GM19468 (cell line): Measurements from ENCODE around the gene CARD14.

Experiments used
- ATAC-seq: cut with Tn5 transposase; IDR thresholded peaks from one replicate; pipeline ENCODE4 v1.9.1; 2021; ENCODE audit warnings: mild to moderate bottlenecking, moderate library complexity, moderate number of reproducible peaks; ENCODE audit not compliant: unreplicated experiment; ENCODE audit errors: extremely low read depth

The CARD14 gene

DNA sequence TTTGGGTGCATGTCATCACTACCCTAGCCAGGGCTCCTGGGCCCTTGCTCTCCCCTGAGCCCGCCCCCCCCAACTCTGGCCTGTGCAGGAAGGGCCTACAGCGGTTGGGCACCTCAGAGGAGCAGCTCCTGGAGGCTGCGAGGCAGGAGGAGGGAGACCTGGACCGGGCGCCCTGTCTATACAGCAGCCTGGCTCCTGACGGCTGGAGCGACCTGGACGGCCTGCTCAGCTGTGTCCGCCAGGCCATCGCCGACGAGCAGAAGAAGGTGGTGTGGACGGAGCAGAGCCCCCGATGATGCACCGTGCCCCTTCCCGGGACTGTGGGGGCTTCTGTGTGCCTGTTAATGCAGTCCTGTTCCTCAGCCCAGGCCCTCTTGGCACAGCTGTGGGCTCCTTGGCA is 38.2 kb downstream of the CARD14 start:
- ATAC-seq = no peak

DNA sequence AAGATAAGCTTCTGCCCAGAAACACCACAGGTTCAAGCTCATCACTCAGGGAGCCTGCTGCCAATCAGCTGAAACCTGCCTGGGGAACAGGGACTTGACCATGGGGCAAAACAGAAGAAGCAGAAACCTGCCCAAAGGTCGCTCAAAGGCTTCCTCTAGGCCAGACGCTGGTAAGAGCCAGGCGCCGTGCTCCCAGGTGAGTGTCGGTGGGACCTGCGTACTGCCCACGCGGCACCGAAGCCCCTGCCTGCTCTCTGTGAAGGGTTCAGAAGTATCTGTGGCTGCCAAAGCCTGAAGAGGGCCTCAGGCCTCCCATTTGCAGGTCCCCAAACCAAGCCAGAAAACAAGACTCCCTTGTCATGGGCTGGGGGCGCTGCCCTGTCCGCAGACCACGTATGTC is 39.9 kb downstream of the CARD14 start:
- ATAC-seq = no peak

DNA sequence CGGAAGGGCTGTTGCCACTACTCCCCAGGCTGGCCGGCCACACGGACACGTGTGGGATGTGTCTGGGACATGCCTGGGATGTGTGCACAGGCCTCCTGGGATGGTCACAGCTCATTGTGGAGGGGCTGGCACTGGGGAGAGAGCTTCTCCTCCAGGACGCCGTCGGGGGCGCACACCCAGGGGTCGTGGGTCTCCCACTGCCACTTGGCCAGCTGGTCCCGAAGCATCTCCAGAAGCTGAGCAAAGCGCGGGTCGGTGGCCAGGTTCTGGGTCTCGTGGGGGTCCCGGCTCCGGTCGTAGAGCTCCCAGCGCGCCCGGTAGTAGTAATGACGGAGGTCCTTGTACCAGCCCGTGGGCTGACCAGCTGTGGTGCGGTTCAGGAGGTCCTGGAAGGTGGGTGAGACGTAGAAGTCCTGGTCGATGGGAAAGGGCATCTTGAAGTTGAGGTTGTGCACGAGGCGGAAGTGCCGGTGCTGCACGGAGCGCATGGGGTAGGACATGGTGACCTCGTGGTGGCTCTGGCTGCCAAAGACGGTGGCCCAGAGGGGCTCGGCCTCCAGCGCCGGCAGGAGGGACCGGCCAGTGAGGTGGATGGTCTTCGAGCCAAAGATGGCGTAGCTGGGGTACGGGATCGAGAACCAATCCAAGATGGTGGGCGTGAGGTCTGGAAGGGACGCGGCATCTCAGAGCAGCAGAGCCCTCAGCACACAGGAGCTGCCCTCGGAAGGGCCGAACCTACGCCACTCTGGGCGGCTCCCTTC is 40.7 kb downstream of the CARD14 start:
- ATAC-seq = no peak

DNA sequence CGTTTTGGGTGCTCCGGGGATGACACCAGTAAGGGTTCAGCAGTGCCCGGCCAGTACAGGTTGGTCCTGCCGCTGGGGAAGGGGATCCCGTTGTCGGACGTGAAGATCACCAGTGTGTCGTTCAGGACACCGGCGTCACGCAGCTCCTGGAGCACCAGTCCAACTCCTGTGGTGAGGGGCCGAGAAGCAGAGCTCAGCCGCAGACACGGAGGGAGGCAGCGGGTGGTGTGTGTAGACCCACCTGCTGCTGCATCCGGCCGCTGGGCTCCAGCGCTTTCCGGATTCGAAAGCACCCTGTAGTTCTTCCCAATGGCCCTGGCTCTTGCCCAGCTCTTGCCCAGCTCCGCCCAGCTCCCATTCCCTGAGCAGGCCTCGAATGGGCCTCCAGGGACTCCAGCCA is 42.3 kb downstream of the CARD14 start:
- ATAC-seq = no peak

DNA sequence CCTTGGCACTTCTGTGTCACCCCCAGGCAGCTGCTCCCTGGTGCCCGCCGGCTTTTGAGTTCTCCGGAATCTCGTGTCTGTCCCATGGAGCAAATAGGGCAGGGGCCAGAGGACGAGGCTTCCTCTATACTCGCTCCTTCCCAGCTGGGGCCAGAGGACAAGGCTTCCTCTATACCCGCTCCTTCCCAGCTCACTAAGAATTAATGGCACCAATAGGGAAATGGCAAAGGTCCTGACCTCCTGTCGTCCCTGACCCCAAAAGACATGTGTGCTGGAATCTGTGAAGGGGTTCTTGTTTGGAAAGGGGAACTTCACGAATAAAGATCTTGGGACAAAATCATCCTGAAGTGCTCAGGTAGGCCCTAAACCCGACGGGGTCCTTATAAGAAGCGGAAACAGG is 42.7 kb downstream of the CARD14 start:
- ATAC-seq = no peak

DNA sequence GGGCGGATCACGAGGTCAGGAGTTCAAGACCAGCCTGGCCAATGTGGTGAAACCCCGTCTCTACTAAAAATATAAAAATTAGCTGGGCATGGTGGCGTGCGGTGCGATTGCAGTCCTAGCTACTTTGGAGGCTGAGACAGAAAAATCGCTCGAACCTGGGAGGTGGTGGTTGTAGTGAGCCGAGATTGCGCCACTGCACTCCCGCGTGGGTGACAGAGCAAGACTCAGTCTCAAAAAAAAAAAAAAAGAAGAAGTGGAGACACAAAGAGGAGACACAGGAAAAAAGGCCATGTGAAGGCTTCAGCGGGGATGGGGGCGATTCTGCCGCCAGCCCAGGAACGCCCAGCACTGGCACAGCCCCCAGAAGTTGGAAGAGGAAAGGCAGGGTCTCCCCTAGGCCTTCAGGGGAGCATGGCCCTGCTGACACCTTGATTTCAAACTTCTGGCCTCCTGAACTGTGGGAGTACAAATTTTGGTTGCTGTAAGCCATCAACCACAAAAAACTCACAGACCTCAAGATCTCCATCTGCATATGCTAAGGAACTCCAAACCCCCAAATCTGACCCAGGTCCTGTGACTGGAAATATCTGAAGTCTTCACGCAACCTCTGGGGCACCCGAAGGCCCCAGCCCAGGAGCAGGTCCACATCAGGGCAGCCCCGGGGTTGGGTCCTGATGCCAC is 43.3 kb downstream of the CARD14 start:
- ATAC-seq = no peak

DNA sequence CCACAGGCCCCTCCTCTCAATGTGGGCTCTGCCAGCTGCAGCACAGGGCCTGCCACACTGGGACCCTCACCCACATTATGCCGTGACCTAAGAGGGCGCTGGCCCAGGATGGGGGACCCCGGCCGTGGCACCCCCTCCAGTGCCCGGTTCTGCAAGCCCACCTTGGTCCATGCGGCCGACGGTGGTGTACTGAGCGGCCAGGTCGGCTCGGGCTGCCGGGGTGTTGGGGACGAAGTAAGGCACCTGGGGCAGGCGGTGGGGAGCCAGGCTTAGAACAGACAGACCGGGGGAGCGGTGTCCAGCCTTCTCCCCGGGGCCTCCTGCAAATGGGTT is 43.8 kb downstream of the CARD14 start:
- no peak for ATAC-seq

DNA sequence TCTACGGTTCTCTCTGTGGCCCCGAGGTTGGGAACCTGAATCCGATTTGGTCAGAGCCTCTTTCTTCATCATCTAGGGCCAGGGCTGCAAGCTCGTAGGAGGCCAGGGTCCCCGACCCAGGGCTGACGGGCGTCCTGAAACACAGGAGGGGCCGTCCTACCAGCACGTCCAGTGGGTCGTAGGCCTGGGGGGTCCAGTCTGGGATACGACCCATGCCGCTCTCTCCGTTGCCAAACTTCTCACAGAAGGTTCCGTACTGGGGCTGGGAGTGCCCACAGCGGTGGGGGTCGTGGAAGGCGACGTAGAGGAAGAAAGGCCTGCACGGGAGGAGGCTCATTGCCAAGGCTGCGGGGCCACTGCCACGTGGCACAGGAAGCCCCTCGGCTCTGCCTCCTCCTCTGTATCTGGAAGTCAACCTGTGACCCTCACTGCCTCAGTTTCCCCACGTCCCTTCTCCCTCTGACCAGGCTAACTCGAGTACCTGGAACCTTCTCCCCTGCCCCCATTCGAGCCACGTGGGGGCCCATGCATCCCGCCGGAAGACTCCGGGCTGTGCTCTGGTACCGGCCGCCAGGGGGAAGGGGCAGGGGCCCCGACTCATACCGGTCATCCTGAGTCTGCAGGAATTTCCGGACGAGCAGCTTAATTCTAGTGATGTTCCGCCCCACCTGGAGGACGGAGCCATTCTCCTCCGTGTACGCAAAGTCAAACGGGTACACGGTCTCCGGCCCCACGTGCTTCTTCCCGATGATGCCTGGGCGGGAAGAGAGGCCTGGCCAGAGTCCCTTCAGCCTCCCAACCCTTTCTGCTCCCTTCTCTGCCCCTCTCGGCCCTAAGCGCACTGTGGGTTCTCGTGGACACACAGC is 44.4 kb downstream of the CARD14 start:
- ATAC-seq = no peak

DNA sequence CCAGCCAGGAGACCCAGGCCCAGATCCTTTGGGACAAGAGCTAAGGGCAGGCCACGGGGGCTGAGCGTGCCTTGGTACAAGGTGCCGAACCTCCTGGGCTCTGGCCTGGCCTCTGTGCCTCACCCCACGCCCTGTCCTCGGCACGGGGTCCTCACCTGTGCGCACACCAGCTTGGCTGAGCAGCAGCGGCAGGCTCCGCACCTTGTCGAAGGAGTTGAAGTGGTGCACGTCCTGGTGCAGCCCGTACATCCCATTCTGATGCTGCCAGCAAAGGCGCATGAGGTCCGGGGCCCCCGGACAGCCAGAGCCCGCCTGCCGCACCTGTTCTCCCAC is 45.0 kb downstream of the CARD14 start:
- no peak for ATAC-seq

DNA sequence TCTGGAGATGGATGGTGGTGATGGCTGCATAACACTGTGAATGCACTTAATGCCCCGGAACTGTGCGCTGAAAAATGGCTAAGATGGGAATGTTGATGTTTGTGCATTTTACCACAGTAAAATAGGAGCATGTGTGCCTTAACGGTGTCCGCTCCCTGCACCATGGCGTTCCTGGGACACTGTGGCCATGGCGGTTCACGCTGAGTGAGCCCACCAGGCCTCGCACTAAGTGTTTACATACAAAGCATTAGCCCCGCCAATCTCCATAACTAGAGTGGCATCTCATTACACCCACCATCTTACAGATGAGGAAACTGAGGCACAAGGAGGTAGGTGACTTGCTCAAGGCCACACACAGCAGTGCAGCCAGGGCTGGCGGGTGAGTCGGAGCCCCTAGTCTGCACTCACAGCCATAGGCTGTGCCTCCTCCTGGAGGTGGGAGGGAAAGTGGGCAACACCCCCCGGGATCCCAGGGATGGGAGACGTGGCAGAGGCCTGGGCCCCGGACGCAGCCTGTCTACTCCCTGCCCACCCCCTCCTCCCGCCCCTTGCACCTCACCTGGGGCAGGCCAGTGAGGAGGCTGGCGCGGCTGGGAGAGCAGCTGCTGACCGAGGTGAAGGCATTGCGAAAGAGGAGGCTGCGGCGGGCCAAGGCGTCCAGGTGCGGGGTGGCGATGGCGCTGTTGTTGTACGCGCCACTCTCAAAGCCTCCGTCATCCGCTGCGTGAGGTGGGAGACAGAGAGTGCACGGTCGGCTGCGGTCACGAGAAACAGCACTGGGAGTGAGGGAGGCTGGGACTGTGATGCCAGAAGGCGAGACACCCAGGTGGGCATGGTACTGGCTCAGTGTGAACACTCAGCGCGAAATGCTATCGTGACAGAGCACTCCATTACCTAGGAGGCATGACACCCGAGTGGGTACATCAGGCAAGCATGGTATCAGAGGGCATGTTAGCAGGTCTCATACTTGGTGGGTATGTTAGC is 46.9 kb downstream of the CARD14 start:
- ATAC-seq = no peak

DNA sequence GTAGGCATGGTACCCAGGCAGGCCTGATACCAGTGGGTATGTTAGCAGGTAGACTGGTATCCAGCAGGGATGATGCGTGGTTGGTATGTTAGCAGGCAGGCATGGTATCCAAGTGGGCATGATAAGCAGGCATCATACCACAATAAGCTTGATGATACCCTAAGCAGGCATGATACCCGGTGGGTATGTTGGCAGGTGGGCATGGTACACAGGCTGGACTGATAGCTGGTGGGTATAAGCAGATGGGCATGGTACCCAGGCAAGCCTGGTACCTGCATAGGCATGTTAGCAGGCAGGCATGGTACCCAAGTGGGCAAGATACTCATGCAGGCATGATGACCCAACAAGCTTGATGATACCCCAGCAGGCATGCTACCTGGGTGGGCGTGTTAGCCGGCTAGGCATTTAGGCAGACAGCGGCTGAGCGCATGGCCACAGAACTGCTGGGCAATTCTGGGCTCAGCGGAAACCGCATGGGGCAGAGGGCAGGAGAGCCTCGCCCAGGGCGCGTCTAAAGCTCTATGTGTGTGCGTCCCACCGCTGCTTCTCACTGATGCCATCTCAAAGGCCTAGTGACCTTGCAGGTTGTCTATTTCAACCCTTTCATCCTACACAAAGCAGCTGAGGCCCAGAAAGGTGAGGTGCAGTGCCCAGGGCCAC is 48.0 kb downstream of the CARD14 start:
- ATAC-seq = no peak

DNA sequence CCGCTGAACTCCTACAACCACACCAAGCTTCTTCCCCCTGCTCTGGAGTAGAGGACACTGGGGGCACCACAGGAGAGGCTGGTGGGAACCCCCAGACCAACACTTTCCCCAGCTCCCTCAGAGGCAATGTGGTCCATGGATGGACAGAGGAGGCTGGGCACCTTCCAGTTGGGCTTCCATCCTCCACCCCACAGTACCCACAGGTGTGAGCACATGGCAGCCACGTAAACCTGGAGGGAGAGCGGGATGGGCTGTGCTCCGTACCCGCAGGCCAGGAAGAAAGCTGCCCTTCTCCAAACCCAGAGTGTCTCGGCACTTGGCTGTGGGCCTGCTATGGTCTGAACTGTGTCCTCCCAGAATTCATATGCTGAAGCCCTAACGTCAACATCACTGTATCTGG is 48.6 kb downstream of the CARD14 start:
- ATAC-seq = no peak

DNA sequence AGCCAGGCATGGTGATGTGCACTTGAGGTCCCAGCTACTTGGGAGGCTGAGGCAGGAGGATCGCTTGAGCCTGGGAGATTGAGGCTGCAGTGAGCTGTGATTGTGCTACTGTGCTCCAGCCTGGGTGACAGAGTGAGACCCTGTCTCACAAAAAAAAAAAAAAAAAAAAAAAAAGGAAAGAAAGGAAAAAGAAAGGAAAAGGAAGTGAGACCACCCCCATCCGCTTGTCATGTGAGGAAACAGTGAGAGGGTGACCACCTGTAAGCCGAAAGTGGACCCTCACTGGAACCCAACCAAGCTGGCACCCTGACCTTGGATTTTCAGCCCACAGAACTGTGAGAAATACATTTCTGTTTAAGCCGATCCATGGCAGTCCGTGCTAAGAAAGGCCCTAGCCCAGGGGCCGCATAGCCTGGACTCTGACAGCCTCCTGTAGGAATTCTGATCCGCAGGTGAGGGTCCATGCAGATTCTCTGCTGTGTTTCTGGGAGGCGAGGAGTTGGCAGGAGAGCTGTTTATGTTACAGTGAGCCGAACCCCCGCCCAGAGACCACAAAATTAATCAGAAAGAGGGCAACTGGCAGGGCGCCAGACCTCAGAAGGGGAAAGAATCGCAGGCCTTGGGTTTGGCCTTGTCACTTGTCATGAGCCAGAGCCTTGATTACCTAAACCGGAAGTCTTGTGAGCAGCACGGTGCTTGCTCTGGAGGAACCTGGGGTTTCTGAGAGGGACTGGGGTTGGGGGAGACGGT is 49.4 kb downstream of the CARD14 start:
- ATAC-seq = peak; percentile 26

DNA sequence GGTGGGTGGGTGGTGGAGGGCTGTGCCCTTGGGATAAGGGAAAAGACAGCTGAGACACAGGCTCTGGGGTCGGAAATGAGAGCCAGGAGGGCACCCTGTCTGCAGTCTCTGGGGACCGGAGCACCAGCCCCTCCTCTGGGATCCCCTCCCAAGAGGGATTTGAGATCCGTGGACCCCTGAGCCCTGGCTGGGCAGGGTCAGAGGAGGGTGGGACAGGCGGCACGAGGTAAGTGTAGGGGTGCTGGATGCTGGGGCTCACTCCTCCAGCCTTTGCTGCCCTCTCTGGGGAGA is 49.9 kb downstream of the CARD14 start:
- ATAC-seq = no peak

DNA sequence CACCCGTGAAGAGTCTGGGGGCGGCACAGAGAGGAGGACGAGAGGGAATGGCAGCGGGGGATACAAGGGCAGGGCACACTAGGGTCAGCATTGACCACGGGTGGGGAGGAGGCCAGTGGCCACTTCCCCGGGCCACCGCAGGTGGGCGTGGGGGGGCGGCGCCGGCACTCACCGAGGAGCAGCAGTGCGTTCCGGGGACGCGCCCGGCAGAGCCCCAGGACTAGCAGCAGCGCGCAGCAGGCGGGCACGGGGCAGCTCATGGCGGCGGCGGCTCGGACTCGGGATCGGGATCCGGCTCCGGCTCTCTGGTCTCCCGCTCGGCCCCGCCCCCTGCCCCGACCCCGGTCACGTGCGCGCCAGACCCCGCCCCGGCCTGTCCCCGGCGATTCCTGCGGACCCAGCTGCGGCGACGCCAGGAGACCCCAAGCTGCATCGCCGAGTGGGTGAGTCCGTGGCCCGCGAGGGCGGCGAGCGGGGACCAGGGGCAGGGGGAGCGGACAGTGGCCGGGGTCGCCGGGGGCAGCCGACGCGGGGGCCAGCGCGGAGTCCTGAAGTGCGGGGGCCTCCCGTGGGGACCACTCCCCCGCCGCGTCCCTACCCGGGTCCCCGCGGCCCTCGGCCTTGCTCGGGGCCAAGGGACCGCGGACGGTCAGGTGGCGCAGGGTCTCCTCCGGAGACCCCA is 50.4 kb downstream of the CARD14 start, which contains the start of the genes SGSH and SLC26A11:
TSS of gene SGSH (minus strand) at position 280 of the 682 bp plus-strand sequence. CDS start at position 260, 20 bp downstream.
TSS of gene SLC26A11 (plus strand) at position 374 of the 682 bp plus-strand sequence. CDS start 1,134 bp downstream, outside the sequence.
- no peak for ATAC-seq

DNA sequence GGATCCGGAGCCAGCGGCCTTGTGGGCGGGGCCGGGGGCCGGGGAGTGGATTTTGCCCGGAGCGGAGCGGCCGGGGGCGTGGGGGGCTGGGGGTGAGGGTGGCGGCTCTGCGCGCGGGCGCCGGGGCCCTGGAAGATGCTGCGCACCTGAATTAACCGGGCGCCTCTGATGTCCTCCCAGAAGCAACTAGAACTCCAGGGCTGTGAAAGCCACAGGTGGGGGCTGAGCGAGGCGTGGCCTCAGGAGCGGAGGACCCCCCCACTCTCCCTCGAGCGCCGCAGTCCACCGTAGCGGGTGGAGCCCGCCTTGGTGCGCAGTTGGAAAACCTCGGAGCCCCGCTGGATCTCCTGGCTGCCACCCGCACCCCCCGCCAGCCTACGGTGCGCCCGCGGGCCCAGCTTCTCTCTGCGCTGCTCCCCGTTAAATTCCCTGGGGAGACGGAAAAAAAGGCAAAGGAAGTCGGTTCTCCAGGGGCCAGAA is 50.9 kb downstream of the CARD14 start:
- no peak for ATAC-seq

DNA sequence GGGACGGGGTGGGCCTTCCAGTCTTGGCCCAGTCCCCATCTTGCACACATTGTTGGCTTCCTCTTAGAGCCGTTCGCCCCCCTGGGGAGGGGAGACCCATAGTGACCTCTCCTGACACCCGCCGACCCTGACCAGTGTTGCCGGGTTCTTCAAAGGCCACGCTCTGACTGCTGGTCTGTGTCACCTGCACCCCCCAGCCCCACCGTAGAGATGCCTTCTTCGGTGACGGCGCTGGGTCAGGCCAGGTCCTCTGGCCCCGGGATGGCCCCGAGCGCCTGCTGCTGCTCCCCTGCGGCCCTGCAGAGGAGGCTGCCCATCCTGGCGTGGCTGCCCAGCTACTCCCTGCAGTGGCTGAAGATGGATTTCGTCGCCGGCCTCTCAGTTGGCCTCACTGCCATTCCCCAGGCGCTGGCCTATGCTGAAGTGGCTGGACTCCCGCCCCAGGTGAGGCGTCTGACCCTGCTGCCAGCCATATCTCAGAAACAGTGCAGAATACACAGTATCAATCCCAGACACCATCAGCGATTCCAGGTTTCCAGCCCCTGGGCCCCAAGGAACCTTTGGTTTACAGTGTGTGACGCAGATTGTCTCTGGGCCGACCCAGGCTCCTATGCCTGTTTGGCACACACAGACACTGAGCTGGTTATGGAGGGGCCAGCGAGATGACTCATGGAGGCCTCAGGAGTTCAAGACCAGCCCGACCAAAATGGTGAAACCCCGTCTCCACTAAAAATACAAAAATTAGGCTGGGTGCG is 51.7 kb downstream of the CARD14 start:
- ATAC-seq = no peak
